Adrenal gland (tissue), 12 donors: Measurements from ENCODE around the gene ROPN1B. TPM values are rescaled to one million over a fixed set of nuclear protein-coding genes. Genes with fewer than 3 reads are reported as not detected.
"Not testable (repeated sequence)": the region's sequence is repeated elsewhere in the genome, so short reads cannot be mapped to it uniquely, and the experiment has no call there.

Experiments
- DNase-seq, 7 donors: peaks; one replicate each; pipeline ENCODE4 v3.0.0-alpha.2; 2019 to 2020
- H3K27ac ChIP-seq, 5 donors: fragments of 200-600 bp; sonication (generic) in 4 of 5; 1 replicate in 3 of 5; 2 replicates in 2 of 5; pipeline versions ENCODE4 v1.5.1 to v1.8.0; 2016 to 2020; ENCODE audit warnings: mild to moderate bottlenecking in 1 of 5
- H3K27me3 ChIP-seq: fragments of 200-600 bp; 2 replicates; pipeline ENCODE4 v1.8.0; 2021
- H3K36me3 ChIP-seq, 2 donors: fragments of 200-600 bp; replicated peaks in 1 of 2; 1 replicate in 1 of 2; 2 replicates in 1 of 2; pipeline versions ENCODE4 v1.5.1 to v1.8.0; 2018 to 2022
- H3K4me1 ChIP-seq, 2 donors: fragments of 200-600 bp; replicated peaks in 1 of 2; 1 replicate in 1 of 2; 2 replicates in 1 of 2; pipeline versions ENCODE4 v1.5.1 to v1.8.0; 2018 to 2021
- H3K4me3 ChIP-seq, 4 donors: fragments of 200-600 bp; sonication (generic) in 3 of 4; one replicate each; pipeline ENCODE4 v1.5.1; 2016 to 2018
- H3K9me3 ChIP-seq, 3 donors: fragments of 200-600 bp; sonication (generic) in 1 of 3; replicated peaks in 1 of 3; 1 replicate in 2 of 3; 2 replicates in 1 of 3; pipeline versions ENCODE4 v1.5.1 to v1.8.0; 2016 to 2021
- CTCF ChIP-seq, 6 experiments: fragments of 450-650 bp in 4 of 6; fragments of 200-600 bp in 2 of 6; sonication (generic) in 1 of 6; IDR thresholded peaks; 1 replicate in 5 of 6; 2 replicates in 1 of 6; pipeline versions ENCODE4 v1.5.1 to v1.8.0; 2016 to 2021; ENCODE audit warnings: antibody characterized with exemption in 6 of 6, mild to moderate bottlenecking in 2 of 6, moderate library complexity in 1 of 6
- POLR2A ChIP-seq, 2 donors: fragments of 450-650 bp; IDR thresholded peaks; one replicate each; pipeline ENCODE4 v1.6.1; 2017; ENCODE audit warnings: antibody characterized with exemption in 2 of 2, mild to moderate bottlenecking in 2 of 2, moderate library complexity in 1 of 2
- WGBS, 4 donors: extraction: QIAGEN DNeasy Blood & Tissue Kit in 2 of 4; methylation state at CpG; one replicate each; pipeline versions ENCODE4 v1.1.5 to v1.1.7; 2013 to 2017; 5-methylcytosine and 5-hydroxymethylcytosine counted together
- intact Hi-C, 2 donors: fragments of 100-400 bp; cut with DNase I; formaldehyde crosslinking; loops; one replicate each; pipeline versions ENCODE4 v1.14.1 to v1.15.0; 2022 to 2023
- polyA plus RNA-seq, 3 donors: library from polyadenylated mRNA; stranded (reverse); fragments of 200-250 nt in 2 of 3; fragments of 350-450 nt in 1 of 3; fragmentation: Illumina TruSeq in 1 of 3; extraction: RNeasy Lipid Tissue Mini Kit (QIAGEN cat#74804) in 1 of 3; gene quantifications; one replicate each; pipeline ENCODE4 v1.2.3, GENCODE V29; 2013 to 2014
- total RNA-seq, 9 donors: library from RNA; depleted of rRNA in 4 of 9; stranded (reverse); fragments of >200 nt in 4 of 9; fragments of 120-200 nt in 1 of 9; fragmentation: NEBNext Ultra II Directional in 1 of 9; extraction: Animal tissue kit (Norgen Biotek cat#: 25700) in 1 of 9; gene quantifications; one replicate each; pipeline versions ENCODE4 v1.1.0 to v1.2.4, GENCODE V29; 2013 to 2023
- donor health status: healthy with polysubstance abuse.
- donor health status: Bipolar disorder and iron deficiency.
- donor health status: DM: yes; HTN: yes; CAD: no.
- donor health status: DM: no; HTN: no; CAD: no.
- donor health status: DM: no; HTN: no; CAD: no.
- donor health status: DM: yes; HTN: yes; CAD: no.

The ROPN1B gene
- total and polyA plus RNA-seq, 12 donors, result 0.13 to 1.1 (median 0.65) TPM; not detected in 3

GRCh38 chr3:125990253-125990970 is 21.4 kb downstream of the ROPN1B start:
- 2 to 40% (median 16%) methylated on average over 46 to 52 of the region's 52 CpGs for WGBS, 4 donors
- intact Hi-C loops, result no loop called here
- Histone ChIP-seq H3K9me3 (no peaks in the 10 kb centered on the region), H3K4me3 (peak overlapping the region in 3 of 4 donors; percentile 45 to 73 (median 57)), H3K36me3 (no peaks in the 10 kb centered on the region), H3K27me3 (no peaks in the 10 kb centered on the region), H3K27ac (peak overlapping the region in 4 of 5 donors; percentile 52 to 85 (median 79)), H3K4me1 (peaks cover 0 to 16% of the 10 kb centered on the region in 2 donors)
- TF ChIP-seq CTCF (IDR thresholded peaks at IDR 0.05) (no peak), POLR2A (IDR thresholded peaks at IDR 0.05) (peak; percentile 36 to 77)
- peak; percentile 72 to 96 (median 94) for DNase-seq

GRCh38 chr3:125996751-125997150 is 27.8 kb downstream of the ROPN1B start:
- DNase-seq, H3K27me3 ChIP-seq, intact Hi-C loops, H3K4me3 ChIP-seq, H3K27ac ChIP-seq, H3K9me3 ChIP-seq, H3K36me3 ChIP-seq, H3K4me1 ChIP-seq: not testable (repeated sequence)
- WGBS, 4 donors, result 94 to 99% (median 95%) methylated on average over 3 to 4 of the region's 4 CpGs

GRCh38 chr3:126002189-126002588 is 33.2 kb downstream of the ROPN1B start:
- Histone ChIP-seq H3K4me1 (no peaks in the 10 kb centered on the region), H3K27me3 (no peaks in the 10 kb centered on the region), H3K27ac (no peak overlapping the region), H3K9me3 (no peaks in the 10 kb centered on the region), H3K4me3 (no peak overlapping the region), H3K36me3 (no peaks in the 10 kb centered on the region)
- DNase-seq, result no peak
- no peak for TF ChIP-seq CTCF (IDR thresholded peaks at IDR 0.05)
- no peak for TF ChIP-seq POLR2A (IDR thresholded peaks at IDR 0.05)
- intact Hi-C loops, result no loop called here

- no peak overlapping the region for H3K27ac ChIP-seq
- peaks cover 0 to 9% of the 10 kb centered on the region in 2 donors for H3K36me3 ChIP-seq
- no peaks in the 10 kb centered on the region for H3K9me3 ChIP-seq
- no peak for TF ChIP-seq CTCF (IDR thresholded peaks at IDR 0.05)
- no peak for TF ChIP-seq POLR2A (IDR thresholded peaks at IDR 0.05)
- H3K4me3 ChIP-seq, result no peak overlapping the region
- H3K4me1 ChIP-seq, result no peaks in the 10 kb centered on the region
- 81 to 100% (median 96%) methylated on average over 6 to 10 of the region's 10 CpGs for WGBS, 4 donors
- intact Hi-C loops, result no loop called here
- DNase-seq, result no peak
- H3K27me3 ChIP-seq, result no peaks in the 10 kb centered on the region
Observed at GRCh38 chr3:126003447-126004190, 34.6 kb downstream of the ROPN1B start.
